Fibroblast of lung (primary cell): Measurements from ENCODE around the gene ZNF586. TPM values are rescaled to one million over a fixed set of nuclear protein-coding genes. Genes with fewer than 3 reads are reported as not detected.

Experiments
- DNase-seq, 2 donors: peaks; one replicate each; pipeline versions ENCODE4 v3.0.0 to v3.0.0-alpha.2; 2010; ENCODE audit warnings: low read depth in 2 of 2
- H2AFZ ChIP-seq: 2 replicates; pipeline ENCODE4 v1.5.1; 2012; ENCODE audit warnings: low read length, control low read depth, inconsistent platforms
- H3K27ac ChIP-seq: 2 replicates; pipeline ENCODE4 v1.5.1; 2011; ENCODE audit warnings: low read length, control low read depth; ENCODE audit not compliant: insufficient read depth
- H3K27me3 ChIP-seq: 2 replicates; pipeline ENCODE4 v1.5.1; 2011; ENCODE audit warnings: mild to moderate bottlenecking, low read length; ENCODE audit not compliant: control insufficient read depth, insufficient read depth
- H3K36me3 ChIP-seq: 2 replicates; pipeline ENCODE4 v1.5.1; 2011; ENCODE audit warnings: low read length; ENCODE audit not compliant: control insufficient read depth, insufficient read depth
- H3K4me1 ChIP-seq: 2 replicates; pipeline ENCODE4 v1.5.1; 2011; ENCODE audit warnings: low read length; ENCODE audit not compliant: control insufficient read depth, insufficient read depth; ENCODE audit errors: extremely low read depth
- H3K4me2 ChIP-seq: 2 replicates; pipeline ENCODE4 v1.5.1; 2011; ENCODE audit warnings: low read length, control low read depth; ENCODE audit not compliant: insufficient read depth; ENCODE audit errors: extremely low read depth
- H3K4me3 ChIP-seq, 4 experiments: fragments of 200-600 bp in 1 of 4; sonication (generic) in 1 of 4; replicated peaks in 1 of 4; 2 replicates each; pipeline ENCODE4 v1.5.1; 2011 to 2016; ENCODE audit warnings: low read length in 4 of 4, low read depth in 3 of 4, mild to moderate bottlenecking in 3 of 4, control low read depth in 2 of 4, inconsistent platforms in 1 of 4, mixed read lengths in 1 of 4; ENCODE audit not compliant: insufficient read depth in 1 of 4; ENCODE audit errors: control extremely low read depth in 1 of 4
- H3K79me2 ChIP-seq: 2 replicates; pipeline ENCODE4 v1.5.1; 2012; ENCODE audit warnings: mild to moderate bottlenecking, low read length, inconsistent platforms; ENCODE audit not compliant: control insufficient read depth, insufficient read depth
- H3K9ac ChIP-seq: 2 replicates; pipeline ENCODE4 v1.5.1; 2011; ENCODE audit warnings: mild to moderate bottlenecking, low read length, control low read depth; ENCODE audit not compliant: insufficient read depth
- H3K9me3 ChIP-seq: 2 replicates; pipeline ENCODE4 v1.5.1; 2012; ENCODE audit warnings: low read depth, low read length; ENCODE audit not compliant: control insufficient read depth, insufficient read depth
- H4K20me1 ChIP-seq: 2 replicates; pipeline ENCODE4 v1.5.1; 2011; ENCODE audit warnings: low read length; ENCODE audit not compliant: control insufficient read depth, insufficient read depth; ENCODE audit errors: extremely low read depth
- CTCF ChIP-seq, 2 donors: IDR thresholded peaks in 1 of 2; conservative IDR thresholded peaks in 1 of 2; 1 replicate in 1 of 2; 2 replicates in 1 of 2; pipeline ENCODE4 v1.5.1; 2011 to 2012; ENCODE audit warnings: low read length in 2 of 2, control low read depth in 1 of 2, inconsistent platforms in 1 of 2, low read depth in 1 of 2, mild to moderate bottlenecking in 1 of 2
- EZH2 ChIP-seq: IDR thresholded peaks from 2 replicates; pipeline ENCODE4 v1.5.1; 2012; ENCODE audit warnings: low read length, control low read depth, mild to moderate bottlenecking; ENCODE audit errors: missing control alignments
- polyA plus RNA-seq, 2 donors: library from polyadenylated mRNA; depleted of rRNA in 1 of 2; stranded (reverse) in 1 of 2; unstranded in 1 of 2; fragments of >200 nt; gene quantifications; 2 replicates each; pipeline ENCODE4 v1.2.1, GENCODE V29; 2011 to 2012; ENCODE audit warnings: missing spikeins in 1 of 2
- total RNA-seq: library from RNA; depleted of rRNA; stranded (reverse); fragments of >200 nt; gene quantifications from 2 replicates; pipeline ENCODE4 v1.2.1, GENCODE V29; 2014

ZNF586 gene
- total and polyA plus RNA-seq, 2 donors (not counting 1 experiment from before 2014, with no cell fraction given): 6.1 to 16.8 TPM

GRCh38 chr19:57771417-57771816 lies 1.9 kb downstream of the ZNF586 start:
- no peak overlapping the region for H3K4me2 ChIP-seq
- H3K36me3 ChIP-seq: peaks cover 5% of the 10 kb centered on the region
- H3K27me3 ChIP-seq: no peaks in the 10 kb centered on the region
- no peak overlapping the region for H3K4me3 ChIP-seq
- H4K20me1 ChIP-seq: no peaks in the 10 kb centered on the region
- no peaks in the 10 kb centered on the region for H3K9me3 ChIP-seq
- DNase-seq: no peak
- TF ChIP-seq EZH2 (no peak), CTCF (conservative IDR thresholded peaks at IDR 0.05 in 1 of 2, IDR thresholded peaks at IDR 0.05 in 1 of 2; ENCODE audit: low read depth in 1 of 2, low read length in 2 of 2) (no peak)
- no peak overlapping the region for H2AFZ ChIP-seq
- H3K79me2 ChIP-seq: peaks cover 48% of the 10 kb centered on the region
- H3K27ac ChIP-seq: no peak overlapping the region
- H3K9ac ChIP-seq: no peak overlapping the region
- no peaks in the 10 kb centered on the region for H3K4me1 ChIP-seq

GRCh38 chr19:57773488-57773887 lies 4.0 kb downstream of the ZNF586 start:
- H4K20me1 ChIP-seq: no peaks in the 10 kb centered on the region
- H3K4me1 ChIP-seq: no peaks in the 10 kb centered on the region
- H3K27ac ChIP-seq: no peak overlapping the region
- peaks cover 10% of the 10 kb centered on the region for H3K36me3 ChIP-seq
- TF ChIP-seq CTCF (conservative IDR thresholded peaks at IDR 0.05 in 1 of 2, IDR thresholded peaks at IDR 0.05 in 1 of 2; ENCODE audit: low read depth in 1 of 2, low read length in 2 of 2): no peak
- no peak for TF ChIP-seq EZH2
- H3K4me2 ChIP-seq: no peak overlapping the region
- H3K79me2 ChIP-seq: peaks cover 56% of the 10 kb centered on the region
- H3K9me3 ChIP-seq: peaks cover 2% of the 10 kb centered on the region
- DNase-seq: no peak
- no peaks in the 10 kb centered on the region for H3K27me3 ChIP-seq
- no peak overlapping the region for H3K4me3 ChIP-seq
- H3K9ac ChIP-seq: no peak overlapping the region
- no peak overlapping the region for H2AFZ ChIP-seq

GRCh38 chr19:57776764-57777296 lies 7.4 kb downstream of the ZNF586 start:
- peaks cover 18% of the 10 kb centered on the region for H3K36me3 ChIP-seq
- H3K9ac ChIP-seq: no peak overlapping the region
- no peak overlapping the region for H3K4me3 ChIP-seq
- no peak for TF ChIP-seq CTCF (conservative IDR thresholded peaks at IDR 0.05 in 1 of 2, IDR thresholded peaks at IDR 0.05 in 1 of 2; ENCODE audit: low read depth in 1 of 2, low read length in 2 of 2)
- no peak for TF ChIP-seq EZH2
- no peak overlapping the region for H3K27ac ChIP-seq
- H3K9me3 ChIP-seq: peaks cover 6% of the 10 kb centered on the region
- no peak for DNase-seq
- no peaks in the 10 kb centered on the region for H4K20me1 ChIP-seq
- H3K79me2 ChIP-seq: peaks cover 48% of the 10 kb centered on the region
- no peaks in the 10 kb centered on the region for H3K4me1 ChIP-seq
- no peaks in the 10 kb centered on the region for H3K27me3 ChIP-seq
- H3K4me2 ChIP-seq: no peak overlapping the region
- H2AFZ ChIP-seq: no peak overlapping the region
